Keratinocyte (primary cell): ENCODE measurements around the gene GPLD1. TPM values are rescaled to one million over a fixed set of nuclear protein-coding genes. Genes with fewer than 3 reads are reported as not detected.

ENCODE experiments used
- DNase-seq: peaks from one replicate; pipeline ENCODE4 v3.0.0-alpha.2; 2011; ENCODE audit warnings: low read depth, missing footprints, low spot score
- FAIRE-seq: peaks from 2 replicates; lab custom pipeline; 2011; peaks lifted over from hg19 to GRCh38; lab: Jason Lieb, UNC
- H2AFZ ChIP-seq: 2 replicates; pipeline ENCODE4 v1.6.0; 2012; ENCODE audit warnings: low read length, control low read depth, inconsistent platforms; ENCODE audit not compliant: control insufficient read depth
- H3K27ac ChIP-seq: 2 replicates; pipeline ENCODE4 v1.5.1; 2011; ENCODE audit warnings: low read length; ENCODE audit not compliant: control insufficient read depth, insufficient read depth
- H3K27me3 ChIP-seq: 3 replicates; pipeline ENCODE4 v1.6.0; 2011; ENCODE audit warnings: low read length; ENCODE audit not compliant: control insufficient read depth, insufficient read depth; ENCODE audit errors: extremely low read depth
- H3K36me3 ChIP-seq, 2 experiments: 2 replicates in 1 of 2; 3 replicates in 1 of 2; pipeline ENCODE4 v1.5.1; 2011; ENCODE audit warnings: low read length in 2 of 2, mild to moderate bottlenecking in 1 of 2; ENCODE audit not compliant: control insufficient read depth in 2 of 2, insufficient read depth in 2 of 2; ENCODE audit errors: extremely low read depth in 1 of 2
- H3K4me1 ChIP-seq: 3 replicates; pipeline ENCODE4 v1.5.1; 2011; ENCODE audit warnings: low read length; ENCODE audit not compliant: control insufficient read depth, insufficient read depth; ENCODE audit errors: extremely low read depth
- H3K4me2 ChIP-seq: 3 replicates; pipeline ENCODE4 v1.6.0; 2011; ENCODE audit warnings: low read depth, low read length; ENCODE audit not compliant: control insufficient read depth, insufficient read depth; ENCODE audit errors: extremely low read depth
- H3K4me3 ChIP-seq, 3 experiments: fragments of 200-600 bp in 1 of 3; sonication (generic) in 1 of 3; 2 replicates in 2 of 3; 3 replicates in 1 of 3; pipeline ENCODE4 v1.5.1; 2011 to 2016; ENCODE audit warnings: low read length in 3 of 3, mild to moderate bottlenecking in 3 of 3, control low read depth in 2 of 3, inconsistent platforms in 1 of 3, low read depth in 1 of 3, mixed read lengths in 1 of 3, mixed run types in 1 of 3, moderate library complexity in 1 of 3; ENCODE audit not compliant: control insufficient read depth in 2 of 3, insufficient read depth in 2 of 3; ENCODE audit errors: extremely low read depth in 1 of 3
- H3K79me2 ChIP-seq: 2 replicates; pipeline ENCODE4 v1.6.0; 2012; ENCODE audit warnings: low read length; ENCODE audit not compliant: control insufficient read depth, insufficient read depth
- H3K9ac ChIP-seq: 3 replicates; pipeline ENCODE4 v1.6.0; 2011; ENCODE audit warnings: low read length; ENCODE audit not compliant: control insufficient read depth, insufficient read depth; ENCODE audit errors: extremely low read depth
- H3K9me1 ChIP-seq: 3 replicates; pipeline ENCODE4 v1.6.0; 2011; ENCODE audit warnings: low read length; ENCODE audit not compliant: control insufficient read depth, insufficient read depth; ENCODE audit errors: extremely low read depth
- H3K9me3 ChIP-seq: 2 replicates; pipeline ENCODE4 v1.5.1; 2012; ENCODE audit warnings: low read depth, low read length; ENCODE audit not compliant: control insufficient read depth
- H4K20me1 ChIP-seq: 3 replicates; pipeline ENCODE4 v1.6.0; 2011; ENCODE audit warnings: low read length; ENCODE audit not compliant: control insufficient read depth, insufficient read depth; ENCODE audit errors: extremely low read depth
- CTCF ChIP-seq, 3 experiments: IDR thresholded peaks in 1 of 3; conservative IDR thresholded peaks in 1 of 3; optimal IDR thresholded peaks in 1 of 3; 2 replicates in 2 of 3; 3 replicates in 1 of 3; pipeline versions ENCODE3 to v1.5.1; 2011; ENCODE audit warnings: low read length in 3 of 3, mild to moderate bottlenecking in 3 of 3, moderate library complexity in 2 of 3, control low read depth in 1 of 3, inconsistent platforms in 1 of 3; ENCODE audit not compliant: insufficient read depth in 2 of 3; ENCODE audit errors: extremely low read depth in 1 of 3
- EZH2 ChIP-seq: IDR thresholded peaks from one replicate; pipeline ENCODE4 v1.6.1; 2012; ENCODE audit warnings: inconsistent platforms, mild to moderate bottlenecking, low read length, moderate library complexity
- dilution Hi-C: fragments of 300-500 bp; cut with MboI; formaldehyde crosslinking; loops from one replicate; pipeline ENCODE4 v1.7.0; 2020; ENCODE audit warnings: low sequenced_read_pairs; ENCODE audit not compliant: extremely low pct_ligation_motif_present
- polyA plus RNA-seq, 5 experiments: library from polyadenylated mRNA; depleted of rRNA in 3 of 5; stranded (reverse) in 3 of 5; stranded (forward) in 1 of 5; unstranded in 1 of 5; fragments of >200 nt; gene quantifications; 1 replicate in 1 of 5; 2 replicates in 3 of 5; 3 replicates in 1 of 5; pipeline versions ENCODE4 v1.2.1 to v1.2.3, GENCODE V29; 2011 to 2012; ENCODE audit warnings: missing spikeins in 2 of 5, low read depth in 1 of 5, low replicate concordance in 1 of 5

GPLD1 gene
- polyA plus RNA-seq, 1 donor (not counting 4 experiments of a cell fraction or from before 2014, with no cell fraction given): 0.07 TPM

- Histone ChIP-seq H3K79me2 (no peaks in the 10 kb centered on the region), H3K4me3 (no peak overlapping the region), H3K27ac (no peak overlapping the region), H3K9me3 (no peaks in the 10 kb centered on the region), H4K20me1 (no peaks in the 10 kb centered on the region), H3K36me3 (no peaks in the 10 kb centered on the region), H2AFZ (no peak overlapping the region), H3K4me1 (no peaks in the 10 kb centered on the region), H3K9ac (no peak overlapping the region), H3K4me2 (no peak overlapping the region), H3K9me1 (no peaks in the 10 kb centered on the region), H3K27me3 (no peaks in the 10 kb centered on the region)
- FAIRE-seq (no peak), DNase-seq (no peak)
- TF ChIP-seq CTCF (optimal IDR thresholded peaks at IDR 0.05 in 1 of 3, IDR thresholded peaks at IDR 0.05 in 1 of 3, conservative IDR thresholded peaks at IDR 0.05 in 1 of 3; ENCODE audit: extremely low read depth in 1 of 3, insufficient read depth in 2 of 3, low read length in 3 of 3) (no peak), EZH2 (no peak)
- dilution Hi-C loops: no loop called here
Measured at GRCh38 chr6:24501914-24502313, 12.5 kb upstream of the GPLD1 start.

DNA sequence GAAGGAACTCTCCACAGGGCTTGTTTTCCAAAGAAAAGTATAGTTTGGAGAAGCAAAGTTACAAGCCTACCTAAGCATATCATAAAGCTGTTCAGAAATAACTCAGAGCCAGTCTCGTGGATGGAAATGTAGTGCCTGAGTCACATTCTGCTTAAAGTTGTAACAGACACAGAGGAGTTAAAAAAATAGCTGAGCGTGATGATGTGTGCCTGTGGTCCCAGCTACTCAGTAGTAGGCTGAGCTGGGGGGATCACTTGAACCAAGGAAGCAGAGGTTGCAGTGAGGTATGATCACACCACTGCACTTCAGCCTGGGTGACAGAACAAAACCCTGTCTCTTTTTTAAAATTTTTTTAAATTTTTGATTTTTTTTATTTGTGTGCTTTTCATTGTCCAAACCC, 12.0 kb upstream of the GPLD1 start:
- Histone ChIP-seq H3K27ac (no peak overlapping the region), H3K79me2 (no peaks in the 10 kb centered on the region), H3K36me3 (no peaks in the 10 kb centered on the region), H3K9me3 (no peaks in the 10 kb centered on the region), H3K9me1 (no peaks in the 10 kb centered on the region), H3K4me2 (no peak overlapping the region), H4K20me1 (no peaks in the 10 kb centered on the region), H3K4me1 (no peaks in the 10 kb centered on the region), H3K27me3 (no peaks in the 10 kb centered on the region), H3K4me3 (no peak overlapping the region), H3K9ac (no peak overlapping the region), H2AFZ (no peak overlapping the region)
- no peak for TF ChIP-seq CTCF (optimal IDR thresholded peaks at IDR 0.05 in 1 of 3, IDR thresholded peaks at IDR 0.05 in 1 of 3, conservative IDR thresholded peaks at IDR 0.05 in 1 of 3; ENCODE audit: extremely low read depth in 1 of 3, insufficient read depth in 2 of 3, low read length in 3 of 3)
- no peak for TF ChIP-seq EZH2
- FAIRE-seq (no peak), DNase-seq (no peak)
- dilution Hi-C loops: no loop called here
